Mesothelial cell of epicardium (in vitro differentiated cells): ENCODE measurements around the gene TTC9. TPM values are rescaled to one million over a fixed set of nuclear protein-coding genes. Genes with fewer than 3 reads are reported as not detected.

Source experiments
- DNase-seq, 2 experiments: peaks; one replicate each; pipeline ENCODE4 v3.0.0; 2021; ENCODE audit warnings: low spot score in 2 of 2; ENCODE audit not compliant: unreplicated experiment in 2 of 2
- H3K27ac Mint-ChIP-seq: 2 replicates; pipeline ENCODE4 v1.8.0; 2021; ENCODE audit warnings: mixed read lengths
- H3K27me3 Mint-ChIP-seq: 2 replicates; pipeline ENCODE4 v1.8.0; 2021; ENCODE audit warnings: low read depth, mixed read lengths
- H3K36me3 Mint-ChIP-seq: 2 replicates; pipeline ENCODE4 v1.8.0; 2021; ENCODE audit warnings: mixed read lengths
- H3K4me1 Mint-ChIP-seq: 2 replicates; pipeline ENCODE4 v1.8.0; 2021; ENCODE audit warnings: mixed read lengths
- H3K4me3 Mint-ChIP-seq: 2 replicates; pipeline ENCODE4 v1.8.0; 2021; ENCODE audit warnings: mild to moderate bottlenecking, moderate library complexity, mixed read lengths
- H3K9me3 Mint-ChIP-seq: 2 replicates; pipeline ENCODE4 v1.8.0; 2021; ENCODE audit warnings: mixed read lengths
- CTCF ChIP-seq: fragments of 200-600 bp; sonication (generic); IDR thresholded peaks from one replicate; pipeline ENCODE4 v1.5.0; 2021; ENCODE audit warnings: antibody characterized with exemption; ENCODE audit not compliant: unreplicated experiment
- total RNA-seq: library from RNA; stranded (reverse); gene quantifications from 3 replicates; pipeline ENCODE4 v1.2.1, GENCODE V29; 2021

Gene TTC9
- total RNA-seq, 1 donor from 2014 or later: 4.8 TPM

GRCh38 chr14:70618314-70618713 is 23.4 kb upstream of the TTC9 start:
- H3K4me3 Mint-ChIP-seq: no peak overlapping the region
- no peak for DNase-seq
- peaks cover 13% of the 10 kb centered on the region for H3K27me3 Mint-ChIP-seq
- H3K4me1 Mint-ChIP-seq: no peaks in the 10 kb centered on the region
- TF ChIP-seq CTCF: no peak
- no peaks in the 10 kb centered on the region for H3K36me3 Mint-ChIP-seq
- no peak overlapping the region for H3K27ac Mint-ChIP-seq
- H3K9me3 Mint-ChIP-seq: peaks cover 12% of the 10 kb centered on the region

- TF ChIP-seq CTCF: no peak
- Mint-ChIP-seq H3K4me1 (no peaks in the 10 kb centered on the region), H3K36me3 (peaks cover 2% of the 10 kb centered on the region), H3K4me3 (no peak overlapping the region), H3K27me3 (peaks cover 13% of the 10 kb centered on the region), H3K9me3 (peaks cover 22% of the 10 kb centered on the region), H3K27ac (no peak overlapping the region)
- DNase-seq: no peak
Measured at GRCh38 chr14:70619708-70620107, 22.0 kb upstream of the TTC9 start.

GRCh38 chr14:70622111-70622712 is 19.5 kb upstream of the TTC9 start:
- Mint-ChIP-seq H3K27me3 (peaks cover 6% of the 10 kb centered on the region), H3K4me1 (no peaks in the 10 kb centered on the region), H3K9me3 (peaks cover 45% of the 10 kb centered on the region), H3K36me3 (peaks cover 12% of the 10 kb centered on the region), H3K27ac (no peak overlapping the region), H3K4me3 (no peak overlapping the region)
- no peak for DNase-seq
- no peak for TF ChIP-seq CTCF

GRCh38 chr14:70624972-70625371 is 16.7 kb upstream of the TTC9 start:
- peaks cover 55% of the 10 kb centered on the region for H3K9me3 Mint-ChIP-seq
- no peaks in the 10 kb centered on the region for H3K4me1 Mint-ChIP-seq
- H3K27ac Mint-ChIP-seq: no peak overlapping the region
- H3K27me3 Mint-ChIP-seq: no peaks in the 10 kb centered on the region
- H3K36me3 Mint-ChIP-seq: peaks cover 13% of the 10 kb centered on the region
- H3K4me3 Mint-ChIP-seq: no peak overlapping the region
- DNase-seq: no peak
- TF ChIP-seq CTCF: no peak

- Mint-ChIP-seq H3K36me3 (peaks cover 2% of the 10 kb centered on the region), H3K4me3 (no peak overlapping the region), H3K27me3 (peaks cover 7% of the 10 kb centered on the region), H3K4me1 (no peaks in the 10 kb centered on the region), H3K27ac (no peak overlapping the region), H3K9me3 (peaks cover 16% of the 10 kb centered on the region)
- no peak for TF ChIP-seq CTCF
- no peak for DNase-seq
Measured at GRCh38 chr14:70631948-70632347, 9.8 kb upstream of the TTC9 start.
